ENCODE results near the gene LSM12.
"Not testable (repeated sequence)": the region's sequence is repeated elsewhere in the genome, so short reads cannot be mapped to it uniquely, and the experiment has no call there.

Gene LSM12

GRCh38 chr17:44066204-44066930 lies at the start of gene LSM12:
Gene LSM12, minus strand, starts transcription at chr17:44066671. Its CDS starts 84 bp downstream, at chr17:44066587.
- peak; percentile 73 for DNase-seq

DNA sequence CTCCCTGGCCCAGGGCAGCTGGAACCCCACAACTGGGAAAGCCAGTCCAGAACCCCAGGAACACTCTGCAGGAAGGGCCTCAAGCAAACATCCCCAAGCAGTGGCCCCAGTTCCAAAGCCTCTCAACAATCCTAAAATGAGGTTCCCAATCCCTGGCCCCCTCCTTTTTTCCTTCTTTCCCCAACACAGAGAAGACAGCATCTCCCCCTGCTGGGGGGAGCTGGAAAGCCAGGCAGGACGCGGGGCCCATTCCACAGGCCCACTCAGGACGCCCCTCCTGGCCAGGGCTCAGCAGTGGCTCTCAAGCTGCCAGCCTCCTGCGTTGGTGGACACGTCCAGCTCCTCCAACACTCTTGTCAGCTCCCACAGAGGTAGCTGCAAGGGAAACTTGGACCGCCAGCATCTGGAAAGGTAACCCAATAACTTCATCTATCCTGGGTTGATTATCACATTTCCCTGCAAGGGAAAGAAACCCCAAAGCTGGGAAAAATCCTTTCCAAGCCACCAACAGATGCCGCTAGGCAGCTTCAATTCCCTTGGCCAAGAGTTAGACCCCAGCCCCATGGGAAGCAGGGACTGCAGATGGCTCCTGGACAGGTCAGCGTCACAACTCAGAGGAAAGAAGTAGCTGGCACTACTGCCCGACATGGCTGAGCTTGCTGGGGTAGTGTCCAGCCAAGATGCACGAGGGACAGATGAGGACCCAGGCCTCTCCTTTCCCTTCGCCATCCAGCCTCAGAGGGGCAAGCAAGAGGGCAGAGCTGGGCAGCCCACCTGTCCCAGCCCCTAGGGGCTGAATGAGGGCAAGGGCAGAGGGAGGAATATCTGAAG lies 49.3 kb upstream of the LSM12 start:
- no peak for DNase-seq

DNA sequence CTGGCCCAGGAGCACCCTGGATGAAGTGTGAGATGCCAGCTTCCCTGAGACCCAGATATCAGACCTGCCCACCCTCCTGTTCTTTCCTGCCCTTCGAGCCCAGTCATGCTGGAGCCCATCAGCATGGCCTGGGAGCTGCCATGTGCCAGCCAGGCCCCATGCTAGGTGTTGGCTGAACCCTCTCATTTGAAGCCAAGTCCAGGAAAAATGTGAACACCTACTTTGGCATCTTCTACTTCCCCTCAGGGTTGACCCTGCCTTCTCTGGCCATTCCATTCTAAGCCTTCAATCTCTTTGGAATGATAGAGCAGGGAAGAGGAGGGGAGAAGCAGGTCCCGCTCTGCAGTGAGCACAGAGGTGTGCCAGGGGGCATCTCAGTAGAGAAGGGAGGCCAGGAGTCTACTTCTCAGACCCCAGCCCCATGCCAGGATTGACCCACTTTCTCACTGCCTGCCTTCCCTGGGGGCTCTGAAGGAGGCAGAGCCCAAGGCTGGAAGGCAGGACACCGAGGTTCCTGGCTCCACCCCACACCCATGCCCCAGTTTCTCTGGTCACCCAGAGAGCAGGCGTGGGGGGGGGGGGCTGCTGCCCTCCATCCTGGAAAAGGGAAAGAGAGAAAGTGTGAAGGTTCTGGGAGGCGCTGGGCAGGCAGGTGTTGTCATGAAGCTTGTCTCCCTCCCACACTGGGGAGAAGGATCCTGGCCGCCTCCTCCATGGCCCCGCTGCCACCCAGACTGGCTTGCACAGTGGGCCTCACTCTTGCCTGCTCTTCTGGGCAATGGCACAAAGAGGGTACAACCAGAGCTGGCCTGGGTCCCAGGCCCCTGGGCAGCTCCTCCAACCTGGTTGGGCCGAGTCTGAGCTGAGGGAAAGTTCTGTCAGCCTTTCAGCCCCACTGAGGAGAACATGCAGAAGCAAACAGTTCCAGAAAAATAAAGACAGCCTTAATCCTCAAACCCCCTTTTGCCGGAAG lies 47.7 kb upstream of the LSM12 start:
- DNase-seq, result no peak

- DNase-seq, result no peak
Observed at GRCh38 chr17:44113382-44113781, 46.9 kb upstream of the LSM12 start.

GRCh38 chr17:44112284-44113280 lies 46.1 kb upstream of the LSM12 start:
- DNase-seq, result no peak

DNA sequence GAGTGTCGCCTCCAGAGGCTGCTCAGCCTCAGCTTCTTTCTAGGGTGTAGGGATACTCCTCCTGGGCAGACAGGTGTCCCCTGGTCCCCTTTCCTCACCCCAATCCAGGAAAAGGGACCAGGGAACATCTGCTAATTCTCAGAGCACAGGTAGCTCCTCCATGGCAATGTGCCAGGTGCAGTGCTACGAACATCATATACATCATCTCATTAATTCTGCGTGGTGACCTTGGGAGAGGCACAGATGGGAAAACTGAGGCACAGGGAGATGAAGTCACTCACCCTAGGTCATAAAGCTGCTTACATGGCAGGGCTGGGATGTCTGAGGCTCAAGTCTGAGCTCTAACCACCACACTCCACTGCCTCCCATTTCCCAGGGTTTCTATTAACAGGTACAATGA lies 45.3 kb upstream of the LSM12 start:
- no peak for DNase-seq

- DNase-seq, result peak; percentile 62
Observed at GRCh38 chr17:44110823-44111633, 44.6 kb upstream of the LSM12 start.

DNA sequence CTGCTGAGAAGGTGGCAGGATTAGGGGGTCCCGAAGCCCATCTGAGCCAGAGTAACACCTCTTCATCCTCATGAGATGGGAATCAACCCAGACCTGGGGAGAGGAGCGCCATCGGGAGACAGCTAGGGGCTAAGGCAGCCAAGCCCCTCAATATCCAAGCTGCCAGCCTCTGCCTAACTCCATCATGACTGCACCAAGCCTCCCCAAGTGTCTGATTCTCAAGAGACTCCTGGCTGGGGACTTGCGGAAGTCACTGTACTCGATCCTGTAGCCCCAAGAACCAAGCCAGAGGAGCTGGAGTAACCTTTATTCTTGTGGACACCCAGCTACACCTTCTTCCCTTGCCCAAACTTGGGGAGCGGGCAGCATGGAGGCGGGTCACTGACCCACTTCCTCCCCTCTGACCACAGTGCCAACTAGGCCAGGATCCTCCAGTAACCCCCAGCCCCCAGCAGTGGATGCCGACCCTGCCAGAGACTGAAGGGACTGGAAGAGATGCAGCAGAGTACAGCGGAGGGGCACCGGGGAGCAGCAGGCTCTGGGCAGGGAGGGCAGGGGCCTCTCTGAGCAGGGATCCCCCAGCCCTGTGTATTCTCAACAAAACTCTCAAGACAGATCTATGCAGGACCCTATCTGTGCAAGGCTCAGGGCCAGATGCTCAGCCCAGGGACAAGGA lies 43.7 kb upstream of the LSM12 start:
- no peak for DNase-seq

GRCh38 chr17:44109312-44109630 lies 42.8 kb upstream of the LSM12 start:
- no peak for DNase-seq

- no peak for DNase-seq
Observed at GRCh38 chr17:44108440-44109311, 42.2 kb upstream of the LSM12 start.

GRCh38 chr17:44106801-44107200 lies 40.3 kb upstream of the LSM12 start:
- DNase-seq, result no peak

DNA sequence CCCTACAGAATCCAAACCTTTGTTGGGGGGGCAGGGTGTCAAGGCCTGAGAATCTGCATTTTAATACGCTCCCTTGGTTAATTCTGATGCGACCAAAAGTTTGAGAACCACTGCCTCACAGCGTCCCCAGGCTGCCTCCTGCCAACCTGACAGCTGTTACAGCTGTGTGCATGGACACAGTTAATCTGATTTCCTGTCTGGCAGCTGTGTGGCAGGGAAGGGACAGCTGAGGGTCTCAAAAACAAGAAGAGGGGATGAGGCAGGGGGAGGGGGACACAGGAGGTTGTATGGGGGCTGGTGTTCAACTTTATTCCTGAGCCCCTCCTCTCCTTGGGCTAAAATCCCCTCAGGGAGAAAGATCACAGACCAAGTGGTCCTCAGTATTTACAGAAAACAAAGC lies 39.5 kb upstream of the LSM12 start:
- no peak for DNase-seq

DNA sequence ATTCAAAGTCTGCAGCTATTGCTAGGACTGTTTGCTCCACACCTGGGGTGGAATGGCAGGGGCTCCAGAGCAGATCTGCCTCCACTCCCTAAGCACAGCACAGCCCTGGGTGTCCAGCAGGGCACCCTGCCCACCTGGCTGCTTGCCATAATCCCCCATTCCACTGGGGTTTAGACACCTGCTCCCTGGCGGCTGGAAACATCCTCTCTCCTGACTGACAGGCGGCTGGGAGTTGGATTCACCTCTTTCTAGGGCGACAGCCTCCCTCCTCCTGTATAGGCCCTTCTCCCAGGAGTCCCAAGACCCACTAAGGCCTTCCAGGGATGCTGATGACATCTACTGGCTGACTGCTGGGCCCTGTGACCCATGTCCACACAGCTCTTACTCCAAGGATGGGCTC lies 39.0 kb upstream of the LSM12 start:
- no peak for DNase-seq

GRCh38 chr17:44102849-44103622 lies 36.6 kb upstream of the LSM12 start:
- no peak for DNase-seq

GRCh38 chr17:44101858-44102257 lies 35.4 kb upstream of the LSM12 start:
- not testable (repeated sequence) for DNase-seq

- DNase-seq, result no peak
Observed at GRCh38 chr17:44097110-44097958, 30.9 kb upstream of the LSM12 start.
